ENCODE measurements around the gene GRIN2C.

DNA sequence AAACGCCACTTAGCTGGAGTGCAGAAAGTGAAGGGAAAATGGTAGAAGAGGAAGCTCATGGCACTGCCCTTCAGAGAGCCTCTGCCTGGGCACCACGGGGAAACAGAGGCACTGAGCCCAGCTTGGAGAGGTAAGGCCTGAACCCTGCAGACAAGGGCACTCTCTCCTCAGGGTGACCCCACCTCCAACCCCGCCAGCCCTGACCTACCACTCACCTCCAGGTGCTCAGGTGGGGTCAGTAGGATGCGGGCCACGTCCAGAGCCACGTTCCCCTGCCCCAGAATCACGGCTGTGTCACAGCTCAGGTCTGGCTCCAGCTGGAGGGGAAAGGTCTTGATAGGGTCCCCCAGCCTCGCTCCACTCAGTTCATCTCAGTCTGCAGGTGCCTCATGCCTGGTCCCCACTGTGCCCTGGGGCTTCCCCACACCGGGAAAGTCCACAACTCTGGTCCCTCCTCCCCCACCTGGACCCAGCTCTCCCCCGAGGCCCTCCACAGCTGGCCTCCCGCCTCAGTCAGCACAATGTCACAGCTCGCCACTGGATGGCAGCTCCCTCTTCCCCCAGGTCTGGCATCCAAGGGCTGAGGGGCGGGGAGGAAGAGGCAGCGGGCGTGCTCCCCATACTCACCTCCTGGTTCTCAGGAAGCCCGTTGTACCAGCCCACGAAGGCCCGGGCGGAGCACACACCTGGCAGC is 6.0 kb upstream of the GRIN2C start:
- TF ChIP-seq, protein P1, sequence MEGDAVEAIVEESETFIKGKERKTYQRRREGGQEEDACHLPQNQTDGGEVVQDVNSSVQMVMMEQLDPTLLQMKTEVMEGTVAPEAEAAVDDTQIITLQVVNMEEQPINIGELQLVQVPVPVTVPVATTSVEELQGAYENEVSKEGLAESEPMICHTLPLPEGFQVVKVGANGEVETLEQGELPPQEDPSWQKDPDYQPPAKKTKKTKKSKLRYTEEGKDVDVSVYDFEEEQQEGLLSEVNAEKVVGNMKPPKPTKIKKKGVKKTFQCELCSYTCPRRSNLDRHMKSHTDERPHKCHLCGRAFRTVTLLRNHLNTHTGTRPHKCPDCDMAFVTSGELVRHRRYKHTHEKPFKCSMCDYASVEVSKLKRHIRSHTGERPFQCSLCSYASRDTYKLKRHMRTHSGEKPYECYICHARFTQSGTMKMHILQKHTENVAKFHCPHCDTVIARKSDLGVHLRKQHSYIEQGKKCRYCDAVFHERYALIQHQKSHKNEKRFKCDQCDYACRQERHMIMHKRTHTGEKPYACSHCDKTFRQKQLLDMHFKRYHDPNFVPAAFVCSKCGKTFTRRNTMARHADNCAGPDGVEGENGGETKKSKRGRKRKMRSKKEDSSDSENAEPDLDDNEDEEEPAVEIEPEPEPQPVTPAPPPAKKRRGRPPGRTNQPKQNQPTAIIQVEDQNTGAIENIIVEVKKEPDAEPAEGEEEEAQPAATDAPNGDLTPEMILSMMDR (IDR thresholded peaks at IDR 0.05), result no peak
- TF ChIP-seq POLR2AphosphoS5 (IDR thresholded peaks at IDR 0.05) (no peak), EP300 (IDR thresholded peaks at IDR 0.05) (no peak)

Measured in upper lobe of left lung (tissue), 4 donors.